Measurements from ENCODE around the gene GRIP2. TPM values are rescaled to one million over a fixed set of nuclear protein-coding genes. Genes with fewer than 3 reads are reported as not detected.

Gene GRIP2
- total RNA-seq, 1 donor from 2014 or later = not detected

DNA sequence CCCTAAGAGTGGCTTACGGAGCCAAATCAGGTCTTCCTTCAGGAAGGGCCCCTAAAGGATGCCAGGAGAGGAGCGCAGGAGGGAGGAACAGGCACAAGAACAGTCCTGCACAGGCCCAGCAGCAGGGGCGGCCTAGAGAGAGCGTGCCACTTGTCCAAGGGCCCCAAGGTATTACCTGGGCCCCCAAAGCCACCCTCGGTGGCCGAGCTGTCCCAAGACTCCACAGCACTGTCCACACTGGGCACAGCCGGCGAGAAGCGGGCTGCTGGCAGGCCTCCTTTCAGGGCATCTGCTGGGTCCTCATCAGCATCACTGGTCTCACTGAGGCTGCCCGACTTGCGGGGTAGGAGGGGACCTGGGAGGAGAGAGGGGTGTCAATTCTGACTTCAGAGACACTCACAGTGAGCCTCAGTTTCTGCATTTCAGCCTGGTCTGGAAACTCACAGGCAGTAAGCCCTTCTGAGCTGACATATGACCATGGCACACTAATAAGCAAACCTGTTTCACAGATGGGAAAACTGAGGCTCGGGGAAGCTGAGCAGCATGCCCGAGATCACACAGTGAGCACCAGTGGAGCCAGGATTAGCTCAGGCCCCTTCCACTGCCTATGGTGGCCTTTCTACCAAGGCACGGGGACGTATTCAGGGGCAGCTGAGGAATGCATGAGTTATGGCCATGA, 33.4 kb downstream of the GRIP2 start:
- DNase-seq (ENCODE audit: low read depth in 2 of 2) = no peak

- no peak for DNase-seq (ENCODE audit: low read depth in 2 of 2)
These were observed 34.2 kb downstream of the GRIP2 start for GRCh38 chr3:14505803-14506500.

- DNase-seq (ENCODE audit: low read depth in 2 of 2) = no peak
These were observed 34.9 kb downstream of the GRIP2 start for GRCh38 chr3:14505001-14505802.

DNA sequence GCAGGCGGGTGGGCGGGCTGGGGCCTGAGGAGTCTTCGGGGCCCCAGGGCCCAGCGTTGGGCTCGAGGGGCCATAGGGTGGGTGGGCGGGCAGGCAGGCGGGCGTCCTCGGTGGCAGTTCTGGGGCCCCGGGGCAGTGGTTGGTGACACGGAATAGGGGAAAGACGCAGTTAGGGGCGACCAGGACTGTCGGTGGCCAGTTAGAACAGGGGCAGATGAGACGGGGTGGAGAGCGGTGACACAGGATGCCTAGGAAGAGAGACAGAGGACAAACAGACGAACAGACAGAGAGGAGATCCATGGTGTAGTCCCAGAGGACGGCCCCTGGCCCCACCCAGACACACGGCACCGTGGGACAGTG, 36.5 kb downstream of the GRIP2 start:
- no peak for DNase-seq (ENCODE audit: low read depth in 2 of 2)

- DNase-seq (ENCODE audit: low read depth in 2 of 2) = no peak
These were observed 37.0 kb downstream of the GRIP2 start for GRCh38 chr3:14503033-14503705.

DNA sequence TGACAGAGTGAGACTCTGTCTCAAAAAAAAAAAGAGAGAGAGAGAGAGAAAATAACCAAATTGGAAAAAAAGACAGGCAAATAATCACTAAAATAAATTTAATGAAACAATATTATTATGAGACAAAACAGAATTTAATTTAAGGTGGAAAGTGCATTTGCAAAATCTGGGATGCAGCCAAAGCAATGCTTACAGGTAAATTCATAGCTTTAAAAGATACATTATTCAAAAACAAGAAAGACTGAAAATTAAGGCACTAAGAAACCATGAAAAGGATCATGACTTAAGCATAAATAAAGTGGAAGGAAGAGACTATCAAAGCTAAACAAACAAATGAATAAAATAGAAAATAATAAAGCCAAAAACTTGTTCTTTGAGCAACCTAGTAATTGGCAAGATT, 37.7 kb downstream of the GRIP2 start:
- no peak for DNase-seq (ENCODE audit: low read depth in 2 of 2)

- no peak for DNase-seq (ENCODE audit: low read depth in 2 of 2)
These were observed 42.8 kb downstream of the GRIP2 start for GRCh38 chr3:14497321-14497720.

- DNase-seq (ENCODE audit: low read depth in 2 of 2) = no peak
These were observed 43.8 kb downstream of the GRIP2 start for GRCh38 chr3:14496351-14496750.

DNA sequence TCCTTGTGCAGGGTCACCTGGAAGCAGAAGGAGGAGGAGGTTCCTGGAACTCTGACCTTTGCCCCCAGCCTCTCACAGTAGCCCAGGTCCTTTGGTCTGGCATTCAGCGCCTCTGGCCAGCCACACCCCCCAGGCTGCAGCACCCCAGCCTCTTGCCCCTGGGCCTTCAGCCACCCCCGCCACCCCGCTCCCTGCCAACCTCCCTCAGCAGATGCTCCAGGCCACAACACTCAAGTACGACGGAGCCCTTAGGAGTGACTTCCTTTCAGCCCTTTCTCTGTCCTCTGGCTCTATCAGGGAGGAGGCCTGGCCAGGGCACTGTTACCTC, 45.2 kb downstream of the GRIP2 start:
- no peak for DNase-seq (ENCODE audit: low read depth in 2 of 2)

DNA sequence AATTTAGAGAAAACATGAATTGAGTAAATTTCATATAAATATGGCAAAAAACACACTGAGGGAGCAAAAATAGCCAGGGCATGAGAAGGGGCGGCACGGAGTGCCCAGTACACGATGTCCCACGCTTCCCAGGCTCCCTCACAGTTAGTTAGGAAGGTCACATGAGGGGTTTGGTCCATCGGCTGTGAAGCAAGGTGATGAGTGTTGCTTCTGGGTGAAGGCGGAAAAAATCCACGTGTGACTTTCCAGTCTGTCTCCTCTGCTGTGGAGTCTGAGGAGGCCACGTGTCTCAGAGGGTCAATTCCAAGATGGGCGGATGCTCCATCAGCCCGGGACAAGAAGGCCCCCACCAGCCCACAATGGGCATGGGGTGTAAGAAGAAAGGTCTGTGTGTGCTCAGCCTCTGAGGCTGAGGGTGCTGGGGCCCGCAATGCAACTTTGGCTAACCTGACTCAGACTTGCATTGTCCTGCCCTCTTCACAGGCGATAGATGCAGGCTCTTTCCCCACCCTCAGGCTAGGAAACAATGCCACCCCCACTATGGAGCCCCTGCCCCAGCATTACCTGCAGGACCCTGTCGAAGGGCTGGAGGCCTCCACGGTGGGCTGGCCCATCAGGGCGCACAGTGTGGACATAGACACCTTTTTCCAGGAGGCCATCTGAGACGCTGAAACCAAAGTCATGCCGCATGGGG, 45.7 kb downstream of the GRIP2 start:
- DNase-seq (ENCODE audit: low read depth in 2 of 2) = no peak

DNA sequence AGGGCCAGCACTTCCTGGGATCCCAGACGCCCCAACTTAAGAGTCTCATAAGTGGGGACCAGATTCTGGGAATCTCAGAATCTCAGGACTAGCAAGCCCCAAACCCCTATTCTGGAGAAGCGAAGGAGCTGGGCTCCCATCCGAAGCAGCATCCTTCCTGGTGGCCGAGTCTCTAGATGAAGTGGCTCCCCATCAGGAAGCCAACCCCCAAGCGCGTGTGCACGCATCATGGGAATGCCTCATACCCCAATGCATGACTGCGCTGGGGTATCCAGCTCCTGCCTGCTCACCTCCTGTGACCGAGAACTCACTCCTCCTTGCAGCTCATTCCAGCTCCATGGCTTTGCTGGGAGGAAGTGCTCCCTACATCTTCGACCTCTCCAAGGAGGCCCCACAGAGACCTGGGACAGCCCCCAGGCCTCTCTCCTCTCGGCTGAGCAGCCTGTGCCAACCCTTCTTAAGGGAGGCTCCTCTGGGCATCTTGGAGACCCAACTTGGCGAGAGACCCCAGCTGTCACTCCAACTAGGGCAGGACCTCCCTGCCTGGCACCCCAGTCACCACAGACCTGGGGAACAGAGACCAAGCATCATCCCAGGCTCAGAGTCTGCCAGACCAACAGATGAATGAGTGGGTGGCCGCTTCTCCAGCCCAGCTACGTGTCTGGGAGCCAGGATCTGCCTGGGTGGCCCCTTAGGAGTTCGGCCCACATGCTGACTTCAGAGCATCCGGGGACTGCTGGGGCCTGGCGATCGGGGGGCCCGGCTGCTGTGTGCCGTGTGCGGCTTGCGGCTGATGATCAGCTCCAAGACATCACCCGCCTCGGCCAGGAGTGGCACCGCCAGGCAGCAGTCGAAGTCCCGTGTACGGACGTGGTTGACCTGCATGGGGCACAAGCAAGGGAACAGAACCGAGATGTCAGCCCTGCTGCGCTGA, 46.9 kb downstream of the GRIP2 start:
- DNase-seq (ENCODE audit: low read depth in 2 of 2) = no peak

DNA sequence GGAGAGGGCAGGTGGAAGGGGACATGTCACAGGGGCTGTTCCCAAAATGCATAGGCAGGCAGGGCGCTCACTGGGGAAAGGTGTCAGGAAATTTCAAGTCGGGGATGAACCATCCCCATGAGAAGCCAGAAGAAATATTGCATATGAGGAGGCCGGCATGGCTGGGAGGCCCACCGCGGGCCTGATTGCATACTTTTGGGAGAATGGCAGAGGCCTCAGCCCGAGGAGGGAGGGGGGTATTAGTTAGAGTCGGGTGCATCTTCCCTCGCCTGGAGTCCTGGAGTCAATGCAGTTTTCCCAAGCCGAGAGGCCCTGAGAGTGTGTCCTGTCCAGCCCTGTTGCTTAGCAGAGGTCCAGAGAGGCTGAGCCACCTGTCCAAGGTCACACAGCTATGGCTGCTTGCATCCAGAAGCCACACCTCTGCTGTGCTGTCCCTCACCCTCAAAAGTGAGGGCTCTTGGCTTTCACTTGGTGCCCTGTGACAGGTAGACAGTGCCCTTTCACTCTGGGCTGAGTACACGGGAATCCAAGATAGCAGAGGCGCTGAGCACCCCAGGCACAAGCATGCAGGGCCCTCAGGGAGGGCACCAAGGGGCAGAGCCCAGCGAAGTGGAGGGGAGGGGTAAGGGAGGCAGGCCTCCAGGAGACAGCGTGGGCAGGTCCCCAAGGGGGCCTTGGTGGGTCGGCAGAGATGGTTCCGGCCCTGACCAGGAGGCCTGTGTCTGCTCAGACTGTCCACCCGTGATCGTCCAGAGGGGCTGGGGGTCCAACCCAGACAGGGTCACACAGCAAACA, 48.5 kb downstream of the GRIP2 start:
- DNase-seq (ENCODE audit: low read depth in 2 of 2) = no peak

GRCh38 chr3:14490831-14491230, 49.3 kb downstream of the GRIP2 start:
- DNase-seq (ENCODE audit: low read depth in 2 of 2) = no peak

DNA sequence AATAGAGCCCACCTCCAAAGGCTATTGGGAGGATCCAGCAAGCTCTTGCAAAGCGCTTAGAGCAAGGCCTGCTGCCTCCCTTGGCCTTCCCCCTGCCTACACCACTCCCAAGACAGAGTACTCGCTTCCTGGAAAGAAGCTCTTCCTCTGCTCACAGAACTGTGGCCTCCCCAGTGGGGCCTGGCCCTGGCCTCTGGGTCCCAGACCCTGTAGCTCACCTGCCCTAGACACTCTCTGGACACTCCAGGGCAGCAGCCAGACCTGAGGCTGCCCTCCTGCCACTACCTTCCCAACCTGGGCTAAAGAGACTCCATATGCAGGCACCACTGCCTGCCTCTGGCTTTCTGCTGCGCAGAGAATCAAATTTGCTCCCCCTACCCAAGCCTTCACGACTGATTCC, 49.9 kb downstream of the GRIP2 start:
- no peak for DNase-seq (ENCODE audit: low read depth in 2 of 2)

DNA sequence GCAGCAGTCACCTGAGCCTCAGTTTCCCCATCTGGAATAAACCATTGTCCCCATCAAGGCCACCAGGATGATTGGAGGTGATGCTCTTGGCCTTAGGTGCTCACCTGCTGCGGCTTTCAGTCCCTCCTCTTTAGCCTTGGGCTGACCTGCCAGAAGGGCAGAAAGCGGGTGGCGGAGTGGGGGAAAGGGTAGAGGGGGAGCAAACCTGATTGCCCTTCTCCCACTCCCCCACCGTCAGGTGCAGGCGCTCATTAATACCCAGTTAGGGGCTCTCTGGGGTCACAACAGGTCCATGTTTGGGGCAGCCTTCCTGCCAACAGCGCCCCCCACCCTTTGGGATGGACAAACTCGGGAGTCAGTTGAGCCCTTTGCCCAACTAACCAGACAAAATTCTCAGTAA, 50.5 kb downstream of the GRIP2 start:
- DNase-seq (ENCODE audit: low read depth in 2 of 2) = no peak

DNA sequence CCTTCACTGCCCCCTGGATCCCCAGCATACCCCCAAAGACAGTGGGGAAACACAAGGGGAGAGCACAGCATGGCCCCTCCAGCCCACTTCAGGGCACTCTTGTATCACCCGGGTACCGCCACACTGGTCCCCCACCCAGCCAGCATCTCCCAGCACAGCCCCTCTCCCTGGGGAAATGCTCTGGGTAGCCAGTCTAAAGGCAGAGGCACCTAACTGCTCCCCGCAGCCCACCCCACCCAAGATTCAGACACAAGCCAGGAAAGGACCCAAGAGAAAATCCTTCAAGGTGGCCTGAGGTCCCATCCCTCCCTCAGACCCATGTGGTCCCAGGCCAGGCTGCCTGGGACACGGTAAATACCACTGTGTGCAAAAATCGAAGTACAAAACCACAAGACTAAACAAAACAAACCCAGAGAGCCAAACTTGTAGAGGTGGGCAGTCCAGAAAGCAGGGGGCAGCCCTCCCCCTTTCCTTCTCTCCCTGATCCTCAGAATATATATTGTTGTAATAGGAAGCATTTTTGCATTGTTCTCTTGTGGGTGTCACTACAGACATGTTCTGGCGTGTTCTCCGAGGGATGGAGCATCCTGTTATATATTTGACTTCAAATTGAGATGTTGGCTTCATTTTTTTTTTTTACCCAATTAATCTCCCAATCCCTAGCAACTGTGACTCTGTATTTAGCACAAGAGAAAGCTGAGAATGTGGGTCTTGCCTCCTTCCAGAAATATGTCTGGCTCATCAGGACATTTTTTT, 51.7 kb downstream of the GRIP2 start:
- peak in 1 of 2 donors; percentile 31 for DNase-seq (ENCODE audit: low read depth in 2 of 2)

DNA sequence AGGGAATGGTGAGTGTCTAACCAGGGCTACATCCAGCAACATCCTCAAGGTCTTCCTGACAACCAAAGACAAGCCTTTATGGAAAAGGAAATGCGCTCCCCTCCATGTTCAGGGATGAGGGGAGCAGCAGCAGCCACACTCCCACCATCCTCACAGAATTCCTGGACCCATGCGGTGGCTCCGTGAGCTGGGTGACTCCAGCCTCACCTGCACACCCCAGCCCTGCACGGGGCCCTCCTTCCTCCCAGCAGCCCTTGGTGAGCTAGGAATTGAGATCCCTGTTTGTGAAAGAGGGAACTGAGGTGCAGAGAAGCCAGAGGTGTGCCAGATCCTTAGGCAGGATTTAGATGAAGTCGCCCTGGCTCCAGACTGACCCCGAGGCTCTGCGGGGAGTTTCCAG, 52.3 kb downstream of the GRIP2 start:
- DNase-seq (ENCODE audit: low read depth in 2 of 2) = no peak

DNA sequence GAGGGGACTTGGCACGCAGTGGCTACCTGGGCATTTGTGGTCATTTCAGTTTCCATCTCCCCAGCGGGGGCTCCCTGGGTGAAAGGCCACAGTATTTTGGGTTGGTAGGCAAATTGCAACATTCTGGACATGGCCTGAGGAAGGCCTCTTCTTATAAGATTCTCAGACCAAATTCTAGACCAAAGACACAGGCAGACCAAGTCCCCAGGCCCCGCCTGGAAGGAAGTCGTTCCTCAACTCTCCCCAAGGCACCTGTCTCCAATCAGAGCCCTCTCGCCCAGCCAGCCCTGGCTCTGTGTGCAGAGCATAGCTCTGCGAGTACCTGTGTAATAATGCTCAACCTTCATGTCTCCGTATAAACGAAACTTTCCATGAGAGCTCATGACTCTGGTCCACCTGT, 53.1 kb downstream of the GRIP2 start:
- no peak for DNase-seq (ENCODE audit: low read depth in 2 of 2)

DNA sequence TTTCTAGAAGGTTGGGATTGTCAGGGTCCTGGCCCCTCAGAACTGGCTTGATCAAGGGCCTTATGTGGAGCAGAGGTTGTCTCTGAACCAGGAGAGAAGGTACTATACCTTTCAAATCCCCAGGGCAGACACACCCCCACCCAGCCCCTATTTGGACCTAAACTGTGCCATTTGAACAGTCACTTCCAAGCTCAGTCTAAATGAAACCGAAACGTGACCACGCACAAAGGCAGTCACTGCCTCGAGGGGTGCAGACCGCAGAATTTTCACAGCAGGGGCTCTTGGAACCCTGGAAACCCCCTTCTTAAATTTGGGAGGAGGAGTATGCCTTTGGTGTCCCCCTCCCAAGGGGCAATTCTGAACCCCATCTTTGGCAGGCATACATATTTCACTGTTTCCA, 53.7 kb downstream of the GRIP2 start:
- no peak for DNase-seq (ENCODE audit: low read depth in 2 of 2)
